PFSK-1 (cell line): ENCODE results near the gene CD44.

ENCODE experiments used
- POLR2AphosphoS5 ChIP-seq: IDR thresholded peaks from 2 replicates; pipeline ENCODE4 v1.6.1; 2012; ENCODE audit warnings: low read depth, mild to moderate bottlenecking, control low read depth, low read length, moderate library complexity
- REST ChIP-seq, 2 experiments: IDR thresholded peaks; 2 replicates each; pipeline versions ENCODE4 v1.6.1 to v1.8.0; 2011 to 2012; ENCODE audit warnings: low read depth in 2 of 2, low read length in 2 of 2, control low read depth in 1 of 2, inconsistent platforms in 1 of 2, mild to moderate bottlenecking in 1 of 2, moderate library complexity in 1 of 2; ENCODE audit not compliant: insufficient read depth in 1 of 2
- SIN3A ChIP-seq: IDR thresholded peaks from 2 replicates; pipeline ENCODE4 v1.6.1; 2012; ENCODE audit warnings: mild to moderate bottlenecking, low read length, moderate library complexity, borderline replicate concordance; ENCODE audit not compliant: insufficient read depth
- TAF1 ChIP-seq: IDR thresholded peaks from 2 replicates; pipeline ENCODE4 v1.6.1; 2012; ENCODE audit warnings: low read length, control low read depth, borderline replicate concordance; ENCODE audit not compliant: insufficient read depth

DNA sequence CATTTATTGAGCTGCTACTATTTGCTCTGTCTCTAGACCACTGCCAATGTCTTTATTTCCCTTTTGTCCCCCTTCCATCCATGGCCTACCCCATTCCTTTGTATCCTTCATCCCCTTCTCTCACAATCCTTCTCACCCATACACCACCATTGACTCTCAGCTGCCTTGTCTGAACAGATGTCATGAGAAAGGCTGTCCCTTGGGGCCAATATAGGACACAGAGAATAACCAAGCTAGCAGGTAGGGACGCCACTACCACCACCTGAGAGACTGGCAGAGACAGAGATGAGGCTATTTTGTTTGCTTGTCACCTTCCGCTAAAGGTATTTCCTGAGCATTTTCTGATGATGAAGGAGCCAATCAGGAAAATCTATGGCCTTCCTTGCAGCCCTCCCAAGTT lies 138.9 kb downstream of the CD44 start:
- no peak for TF ChIP-seq TAF1
- TF ChIP-seq REST (IDR thresholded peaks at IDR 0.05; ENCODE audit: insufficient read depth in 1 of 2, low read depth in 2 of 2, low read length in 2 of 2), result no peak
- no peak for TF ChIP-seq POLR2AphosphoS5
- TF ChIP-seq SIN3A, result no peak
